HG03439 (cell line): ENCODE results near the gene PAIP2B.
A peak's percentile ranks its signal among the peaks of the same experiment; 100 is the strongest.
"Not testable (repeated sequence)": the region's sequence is repeated elsewhere in the genome, so short reads cannot be mapped to it uniquely, and the experiment has no call there.

Experiments
- ATAC-seq: cut with Tn5 transposase; IDR thresholded peaks from one replicate; pipeline ENCODE4 v1.9.1; 2021; ENCODE audit warnings: mild to moderate bottlenecking, moderate library complexity; ENCODE audit not compliant: unreplicated experiment

Gene PAIP2B, protein sequence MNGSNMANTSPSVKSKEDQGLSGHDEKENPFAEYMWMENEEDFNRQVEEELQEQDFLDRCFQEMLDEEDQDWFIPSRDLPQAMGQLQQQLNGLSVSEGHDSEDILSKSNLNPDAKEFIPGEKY

DNA sequence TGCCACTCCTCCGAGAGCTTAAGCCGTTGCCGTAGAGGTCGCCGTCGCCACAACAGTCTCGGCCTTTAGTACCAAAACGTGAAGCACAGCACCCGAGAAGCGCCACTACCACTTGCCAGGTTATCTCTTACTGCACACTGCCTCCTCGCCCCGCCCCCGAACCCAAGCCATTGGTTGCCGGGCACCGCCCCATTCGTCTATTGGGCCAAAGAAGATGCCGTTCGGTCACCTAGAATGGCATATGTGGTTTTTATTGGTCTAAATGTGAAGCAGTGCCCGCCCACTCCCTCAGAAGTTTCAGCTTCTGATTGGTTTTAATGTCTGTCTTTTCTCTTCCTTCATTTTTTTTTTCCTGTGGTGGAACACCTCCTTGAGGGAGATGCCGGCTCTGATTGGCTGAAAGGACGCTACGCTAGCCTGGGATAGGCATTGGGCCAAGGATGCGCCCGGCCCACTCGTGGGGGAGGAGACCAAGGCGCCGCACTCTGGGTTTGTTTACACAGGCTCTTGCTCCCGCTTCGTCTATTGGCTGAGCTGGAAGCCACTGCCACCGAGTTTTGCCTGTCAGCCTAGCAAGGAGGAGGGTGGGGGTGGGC lies at the start of gene PAIP2B:
Gene PAIP2B, minus strand, starts transcription at position 139 of the 596 bp plus-strand sequence. CDS start 24,514 bp downstream, outside the sequence.
- ATAC-seq = peak; percentile 98

DNA sequence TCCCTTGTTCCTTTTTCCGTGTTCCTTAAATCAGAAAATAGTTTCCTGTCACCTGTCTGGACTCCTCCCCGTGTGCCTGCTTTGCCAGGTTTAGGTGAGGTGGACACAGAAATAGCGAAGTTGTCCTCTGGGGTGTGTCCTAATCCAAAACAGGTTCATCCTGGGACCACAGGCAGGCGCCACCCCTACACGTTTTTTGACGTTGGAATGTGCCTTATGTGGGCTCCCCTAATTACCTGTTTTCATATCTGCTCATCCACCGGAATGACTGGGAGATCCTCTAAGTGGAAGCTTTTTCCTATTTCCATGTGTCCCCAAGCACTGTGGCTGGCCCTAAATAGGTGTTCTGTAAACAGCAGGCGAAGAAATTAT lies 49.0 kb upstream of the PAIP2B start:
- ATAC-seq = no peak

DNA sequence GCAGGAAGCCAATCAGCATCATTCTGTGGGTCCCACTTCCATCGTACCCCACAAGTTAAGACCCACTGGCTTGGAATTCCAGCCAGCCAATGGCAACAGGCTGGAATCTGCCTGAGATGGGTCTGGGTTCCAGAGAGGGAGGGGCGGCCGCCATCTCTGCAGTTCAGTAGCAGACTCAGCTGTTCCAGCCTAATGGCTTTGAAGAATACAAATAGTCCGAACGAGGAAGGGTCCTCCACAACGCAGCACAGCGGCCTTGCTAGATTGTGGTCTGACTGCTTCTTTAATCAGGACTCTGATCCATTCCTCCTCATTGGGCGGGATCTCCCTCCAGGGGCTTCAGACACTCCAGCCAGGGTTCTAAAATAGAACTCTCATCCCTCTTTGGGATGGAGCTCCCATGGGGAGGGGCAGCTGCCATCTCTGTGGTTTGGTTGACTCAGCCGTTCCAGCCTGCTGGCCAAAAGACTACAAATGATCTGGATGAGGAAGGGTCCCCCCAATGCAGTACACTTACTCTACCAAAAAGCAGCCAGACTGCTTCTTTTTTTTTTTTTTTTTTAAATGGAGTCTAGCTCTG lies 42.7 kb upstream of the PAIP2B start:
- no peak for ATAC-seq

DNA sequence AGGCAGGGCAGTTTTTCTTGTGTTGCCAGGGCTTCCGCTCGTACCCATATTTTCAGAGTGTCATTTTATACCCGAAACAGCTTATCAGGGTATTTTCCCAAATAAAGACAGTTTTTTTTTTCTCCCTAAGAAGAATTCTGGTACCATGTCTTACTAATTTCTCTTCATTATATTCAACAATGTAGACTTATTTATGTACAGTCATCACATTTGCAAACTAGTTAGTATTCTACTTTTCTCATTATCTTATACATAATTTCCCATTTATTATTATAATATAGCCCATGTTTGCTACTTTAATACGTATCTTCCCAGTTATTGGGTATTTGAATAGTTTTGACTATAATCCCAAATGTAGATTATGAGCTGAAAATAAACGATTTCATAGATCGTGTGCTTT lies 36.5 kb upstream of the PAIP2B start:
- ATAC-seq = no peak

DNA sequence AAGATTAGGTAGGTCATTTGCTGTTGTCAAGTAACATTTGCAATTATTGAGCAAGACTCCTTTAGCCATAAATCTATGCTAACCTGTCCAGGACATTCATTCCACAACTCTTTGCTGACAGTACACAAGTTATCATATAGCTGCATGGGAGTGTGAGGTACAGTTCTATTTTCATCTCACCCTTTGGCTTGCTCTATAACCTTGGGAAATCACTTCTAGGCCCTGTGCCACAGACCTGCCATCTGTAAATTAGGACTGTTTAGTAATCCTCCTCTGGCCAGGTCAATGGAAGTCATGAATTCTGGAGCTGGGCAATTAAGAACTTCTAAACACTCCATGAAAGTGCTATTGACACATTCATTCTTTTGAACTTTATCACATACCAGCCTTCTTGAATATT lies 34.6 kb upstream of the PAIP2B start:
- no peak for ATAC-seq

DNA sequence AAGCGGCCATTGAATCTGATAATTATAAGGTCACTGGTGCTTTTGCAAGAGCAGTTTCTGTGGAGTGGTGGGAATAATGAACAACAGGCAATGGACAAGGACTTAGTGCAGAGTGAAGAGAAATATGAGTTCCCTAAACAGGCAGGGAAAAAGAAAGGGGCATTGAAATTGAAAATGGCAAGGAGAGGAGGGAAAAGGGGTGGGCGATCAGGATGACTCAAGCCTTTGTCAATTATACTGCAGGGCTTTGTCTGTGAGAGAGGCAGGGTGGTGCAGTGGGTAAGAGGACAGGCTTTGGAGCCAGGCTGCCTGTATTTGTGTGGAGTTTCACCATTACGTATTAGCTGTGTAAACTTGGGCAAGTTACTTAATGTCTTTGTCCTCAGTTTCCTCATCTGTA lies 29.5 kb upstream of the PAIP2B start:
- no peak for ATAC-seq

DNA sequence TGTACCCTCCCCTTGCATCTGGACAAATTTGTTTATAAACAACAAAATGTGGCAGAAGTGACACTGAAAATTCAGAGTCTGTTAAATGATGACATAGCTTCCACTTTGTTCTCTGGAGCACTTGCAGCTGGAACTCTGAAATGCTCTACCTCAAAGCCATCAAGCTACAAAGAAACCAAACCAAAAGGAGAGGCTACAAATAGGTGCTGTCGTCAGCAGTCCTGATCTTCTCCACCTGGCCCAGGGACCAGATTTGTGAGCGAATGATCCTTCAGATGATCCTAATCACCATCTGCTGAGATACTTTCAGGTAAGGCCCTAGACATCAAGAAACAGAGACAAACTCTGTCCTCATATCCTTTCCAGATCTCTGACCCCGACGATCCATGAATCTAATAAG lies 27.9 kb upstream of the PAIP2B start:
- no peak for ATAC-seq

DNA sequence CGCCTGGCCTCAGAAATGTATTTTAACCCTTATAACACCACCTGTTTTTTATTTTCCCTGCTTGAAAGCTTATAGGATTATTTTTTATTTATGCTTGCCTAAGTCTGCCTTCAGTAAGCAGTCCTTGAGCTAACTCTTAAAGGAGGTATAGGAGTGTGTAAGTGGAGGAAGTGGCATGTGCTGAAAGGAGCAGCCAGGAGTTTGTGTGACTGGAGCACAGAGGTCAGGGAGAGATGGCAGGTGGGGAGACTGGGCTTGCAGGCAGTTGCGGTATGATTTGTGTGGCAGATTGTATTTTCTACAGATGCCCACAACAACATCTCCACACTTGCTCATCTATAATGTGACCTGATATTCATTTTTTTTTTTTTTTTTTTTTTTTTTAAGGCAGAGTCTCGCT lies 27.2 kb upstream of the PAIP2B start:
- ATAC-seq = no peak

DNA sequence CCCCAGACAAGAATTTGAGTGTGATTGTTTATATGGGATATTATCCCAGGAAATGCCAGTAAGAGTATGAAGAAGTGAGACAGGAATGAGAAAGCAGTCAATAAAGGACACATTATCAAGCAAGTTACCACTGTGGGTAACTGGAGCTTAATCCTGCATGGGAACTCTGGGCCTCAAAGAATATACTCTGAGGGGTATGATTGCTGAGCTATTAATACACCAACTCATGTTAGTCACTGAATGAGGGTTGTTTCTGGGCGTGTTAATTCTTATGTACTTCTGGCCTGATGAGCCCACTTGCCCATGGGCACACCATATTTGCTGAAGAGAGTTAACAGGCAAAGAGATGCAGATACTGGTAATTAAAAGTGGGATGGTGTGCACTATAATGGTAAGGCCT lies 26.6 kb upstream of the PAIP2B start:
- no peak for ATAC-seq

DNA sequence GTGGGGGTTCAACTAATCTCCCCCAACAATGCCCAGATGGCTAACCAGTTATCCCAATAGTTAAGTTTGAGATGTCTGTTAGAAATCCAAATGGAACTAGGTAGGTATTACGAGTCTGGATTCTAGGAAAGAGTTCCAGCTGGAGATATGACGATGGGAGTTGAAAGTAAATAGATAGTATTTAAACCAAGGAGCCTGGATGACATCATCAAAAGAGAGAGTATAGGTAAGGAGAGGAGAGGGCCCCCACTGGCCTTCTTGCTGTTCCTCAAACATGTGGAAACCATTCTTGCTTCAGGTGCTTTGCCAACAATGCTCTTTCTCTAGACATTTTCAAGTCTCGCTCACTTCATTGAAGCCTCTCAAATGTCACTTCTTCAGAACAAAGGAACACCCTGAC lies 26.0 kb upstream of the PAIP2B start:
- ATAC-seq = no peak

DNA sequence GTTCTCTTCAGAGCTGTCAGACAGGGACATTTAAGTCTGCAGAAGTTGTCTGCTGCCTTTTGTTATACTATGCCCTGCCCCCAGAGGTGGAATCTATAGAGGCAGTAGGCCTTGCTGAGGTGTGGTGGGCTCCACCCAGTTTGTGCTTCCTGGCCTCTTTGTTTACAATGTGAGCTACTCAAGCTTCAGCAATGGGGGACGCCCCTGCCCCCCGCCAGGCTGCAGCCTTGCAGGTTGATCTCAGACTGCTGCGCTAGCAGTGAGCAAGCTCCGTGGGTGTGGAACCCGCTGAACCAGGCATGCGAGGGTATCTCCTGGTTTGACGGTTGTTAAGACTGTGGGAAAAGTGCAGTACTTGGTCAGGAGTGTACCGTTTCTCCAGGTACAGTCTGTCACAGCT lies 24.0 kb upstream of the PAIP2B start:
- no peak for ATAC-seq

DNA sequence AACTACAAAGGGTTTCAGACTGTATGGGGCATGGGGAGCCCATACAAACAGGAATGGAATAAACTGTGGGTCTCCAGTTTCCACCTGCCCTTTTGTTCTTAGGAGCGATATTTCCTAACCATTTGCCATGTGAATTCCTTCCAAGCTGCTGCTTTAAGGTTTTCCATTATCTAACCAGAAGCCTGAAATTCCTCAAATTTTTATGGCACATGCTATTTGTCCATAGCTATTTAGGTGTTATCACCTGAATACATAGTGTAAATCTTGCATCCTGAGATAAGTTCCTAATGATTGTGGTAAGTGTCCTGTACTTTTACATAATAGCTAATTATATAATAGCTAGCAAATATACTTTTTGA lies 17.4 kb upstream of the PAIP2B start:
- no peak for ATAC-seq

DNA sequence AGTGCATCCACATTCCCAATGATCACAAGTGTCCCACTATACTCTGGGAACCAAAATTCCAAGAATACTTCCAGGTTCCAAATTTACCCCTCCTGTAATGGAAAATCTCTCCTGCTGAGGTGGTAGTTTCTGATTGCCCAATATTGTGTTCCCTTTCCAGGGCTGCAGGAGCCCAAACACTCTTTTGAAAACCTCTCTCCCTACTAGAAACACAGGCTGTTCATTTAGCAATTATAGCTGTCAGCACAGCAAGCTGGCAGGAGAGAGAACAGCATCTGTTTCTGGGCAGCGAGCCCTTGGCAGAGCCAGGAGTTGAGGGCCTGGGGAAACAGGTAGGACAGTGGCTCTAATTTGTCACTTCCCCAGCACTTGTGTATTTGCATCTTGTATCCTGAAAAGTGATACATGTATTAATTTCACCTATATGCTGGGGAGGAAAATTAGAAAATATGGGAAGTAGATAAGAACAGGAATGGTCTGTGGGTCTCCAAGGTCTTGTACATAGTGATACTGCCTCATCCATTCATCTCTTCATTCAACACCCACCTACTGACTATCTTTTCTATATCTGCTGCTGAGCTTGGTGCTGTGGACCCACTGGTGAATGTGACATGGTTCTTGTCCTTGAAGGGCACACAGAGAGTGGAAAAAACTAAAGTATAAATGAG lies 16.9 kb upstream of the PAIP2B start:
- ATAC-seq = no peak

DNA sequence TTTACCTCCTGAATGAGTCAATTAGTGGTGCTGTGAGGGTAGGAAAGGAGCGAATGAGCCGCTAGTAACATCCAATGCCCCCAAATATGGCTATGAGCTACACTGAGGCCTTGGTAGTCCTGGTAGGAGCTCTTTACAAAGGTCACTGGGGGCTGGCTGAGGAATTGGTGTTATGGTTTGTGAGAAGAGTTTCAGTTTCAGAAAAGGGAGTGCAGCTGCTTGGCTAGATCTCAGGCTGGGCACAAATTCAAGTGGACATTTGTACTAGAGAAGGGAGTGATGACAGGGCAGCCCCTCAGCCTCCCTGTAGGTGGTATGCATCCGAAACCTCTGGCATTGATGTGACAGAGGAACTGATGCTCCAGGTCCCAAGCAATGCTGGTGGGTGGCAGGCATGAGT lies 13.9 kb upstream of the PAIP2B start:
- ATAC-seq = no peak

DNA sequence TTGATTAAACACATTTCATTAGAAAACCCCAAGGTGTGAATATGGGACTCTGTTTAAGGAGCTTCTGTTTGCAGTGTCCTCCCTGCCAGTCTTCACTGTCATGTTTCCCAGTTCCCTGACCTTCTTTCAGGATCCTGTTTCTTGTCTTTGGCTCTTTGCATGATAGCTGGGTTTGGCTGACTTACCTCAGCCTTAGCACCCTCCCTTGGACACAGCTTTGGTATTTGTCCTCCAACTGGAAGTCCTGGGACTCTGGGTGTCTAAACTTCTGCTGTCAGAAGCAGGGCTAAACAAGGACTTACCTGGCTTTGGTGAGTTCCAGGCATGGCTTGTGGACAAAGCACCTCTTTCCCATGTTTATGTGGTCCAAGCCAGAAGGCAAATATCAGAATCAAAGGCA lies 11.2 kb upstream of the PAIP2B start:
- no peak for ATAC-seq

DNA sequence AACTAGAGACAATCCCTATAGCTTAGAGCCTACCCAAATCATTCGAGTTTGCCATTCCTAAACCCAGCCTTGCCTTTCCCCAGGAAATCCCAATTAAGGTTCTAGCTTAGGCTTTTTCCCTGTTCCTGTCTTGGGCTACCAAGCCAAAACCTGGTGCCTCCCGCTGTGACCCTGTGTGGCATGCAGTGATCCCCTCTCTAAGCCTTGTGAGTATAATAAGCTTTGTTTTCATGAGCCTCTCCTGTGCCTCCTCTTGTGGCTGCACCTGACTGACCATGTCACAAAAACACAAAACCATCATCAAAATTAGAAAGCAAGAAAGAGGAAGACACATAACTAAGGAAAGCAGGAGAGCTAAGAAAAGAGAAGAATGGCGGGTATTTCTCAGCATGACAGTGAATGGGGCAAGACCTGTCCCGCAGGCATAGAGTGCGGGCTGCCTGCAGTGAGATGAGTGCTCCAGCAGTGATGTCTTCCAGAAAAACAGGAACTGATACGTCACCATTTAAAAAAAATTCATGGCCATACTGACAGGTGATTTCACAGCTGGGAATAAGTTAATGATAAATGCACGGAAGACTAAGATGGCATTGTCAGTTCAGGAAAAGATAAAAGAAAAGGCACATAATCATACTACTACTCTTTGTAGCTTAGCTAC lies 9.2 kb upstream of the PAIP2B start:
- no peak for ATAC-seq

DNA sequence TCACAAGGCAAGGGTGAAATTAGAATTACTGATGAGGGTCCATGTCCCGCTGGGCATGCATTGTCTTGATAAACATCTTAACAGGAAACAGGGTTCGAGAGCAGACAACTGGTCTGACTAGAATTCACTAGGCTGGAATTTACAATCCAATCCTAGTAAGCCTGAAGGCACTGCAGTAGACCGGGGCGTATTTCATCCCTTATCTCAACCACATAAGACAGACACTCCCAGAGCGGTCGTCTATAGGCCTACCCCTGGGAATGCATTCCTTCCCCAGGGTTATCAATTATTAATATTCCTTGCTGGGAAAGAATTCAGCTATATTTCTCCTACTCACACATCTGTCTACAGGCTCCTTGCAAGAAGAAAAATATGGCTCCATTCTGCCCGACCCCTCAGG lies 6.2 kb upstream of the PAIP2B start:
- ATAC-seq = not testable (repeated sequence)

DNA sequence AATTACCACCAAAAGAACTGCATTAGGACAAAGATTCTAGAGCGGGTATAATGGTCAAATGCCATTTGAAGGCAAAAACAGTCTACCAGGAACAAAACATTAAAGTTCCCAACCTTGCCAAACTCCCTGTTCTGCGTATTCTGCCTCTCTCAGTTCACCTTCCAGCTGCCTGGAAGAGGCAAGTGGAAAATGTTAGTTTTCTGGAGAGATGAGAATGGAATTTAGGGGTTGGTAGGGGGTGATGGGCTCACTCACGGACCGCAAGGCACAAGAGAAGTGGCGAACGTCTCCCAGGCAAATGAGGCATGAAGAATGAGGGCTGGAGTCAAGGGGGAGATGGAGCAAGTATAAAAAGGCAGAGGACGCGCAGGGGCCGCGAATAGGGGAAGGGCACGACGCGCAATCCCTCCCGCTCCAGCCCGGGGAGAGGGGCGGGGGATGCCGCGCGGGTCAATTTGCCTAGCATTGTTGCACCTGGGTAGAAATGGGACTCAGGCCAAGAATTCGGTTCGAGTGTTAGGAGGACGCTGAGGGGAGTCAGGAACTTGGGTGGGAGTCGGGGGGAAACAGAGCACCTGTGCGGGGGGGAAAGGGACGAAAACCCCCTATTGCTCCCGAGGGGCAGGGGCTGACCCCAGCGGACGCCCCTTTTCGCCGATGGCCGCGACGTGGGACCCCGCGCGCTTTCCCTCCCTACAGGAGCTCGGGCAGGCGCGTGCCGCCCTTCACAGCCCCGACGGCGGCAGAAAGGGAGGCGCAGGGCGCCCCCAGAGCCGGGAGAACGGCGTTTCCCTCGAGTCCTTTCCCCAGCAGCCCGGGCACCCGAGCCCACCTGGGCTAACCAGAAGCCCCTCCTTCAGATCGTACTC lies 573 bp downstream of the PAIP2B start:
- peak; percentile 21 for ATAC-seq

DNA sequence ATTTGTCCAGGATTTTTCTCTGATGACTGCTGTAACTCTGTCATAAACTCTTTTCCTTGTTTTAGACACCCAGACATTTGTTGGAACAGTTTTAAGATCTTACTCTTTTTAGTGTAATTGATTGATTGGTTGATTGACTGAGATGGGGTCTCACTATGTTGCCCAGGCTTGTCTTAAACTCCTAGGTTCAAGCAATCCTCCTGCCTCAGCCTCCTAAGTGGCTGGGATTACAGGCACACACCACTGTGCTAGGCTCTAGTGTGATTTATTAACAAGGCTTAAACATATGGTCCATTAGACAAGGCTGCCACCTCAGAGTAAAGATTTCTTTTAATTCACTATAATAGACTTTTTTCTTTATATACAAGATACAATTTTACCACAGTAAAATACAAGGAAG lies 2.0 kb downstream of the PAIP2B start:
- ATAC-seq = no peak

DNA sequence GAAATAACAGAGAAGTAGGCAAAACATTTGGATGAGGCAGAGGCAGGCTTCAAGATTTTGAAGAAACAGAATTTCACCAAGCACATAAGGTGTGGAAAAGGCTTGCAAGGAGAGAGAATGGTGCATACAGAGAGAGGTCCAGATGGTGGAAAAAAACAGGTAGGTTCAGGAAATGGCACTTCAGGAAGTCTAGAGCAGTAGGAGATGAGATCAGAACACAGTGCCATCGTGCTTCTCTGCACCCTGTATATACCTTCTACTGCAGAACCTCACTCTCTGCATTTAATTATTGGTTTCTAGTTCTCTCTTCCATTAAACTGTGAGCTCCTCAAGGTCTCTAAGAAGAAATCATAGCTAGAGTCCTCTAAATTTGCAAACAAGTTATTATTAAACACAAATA lies 2.4 kb downstream of the PAIP2B start:
- ATAC-seq = no peak

DNA sequence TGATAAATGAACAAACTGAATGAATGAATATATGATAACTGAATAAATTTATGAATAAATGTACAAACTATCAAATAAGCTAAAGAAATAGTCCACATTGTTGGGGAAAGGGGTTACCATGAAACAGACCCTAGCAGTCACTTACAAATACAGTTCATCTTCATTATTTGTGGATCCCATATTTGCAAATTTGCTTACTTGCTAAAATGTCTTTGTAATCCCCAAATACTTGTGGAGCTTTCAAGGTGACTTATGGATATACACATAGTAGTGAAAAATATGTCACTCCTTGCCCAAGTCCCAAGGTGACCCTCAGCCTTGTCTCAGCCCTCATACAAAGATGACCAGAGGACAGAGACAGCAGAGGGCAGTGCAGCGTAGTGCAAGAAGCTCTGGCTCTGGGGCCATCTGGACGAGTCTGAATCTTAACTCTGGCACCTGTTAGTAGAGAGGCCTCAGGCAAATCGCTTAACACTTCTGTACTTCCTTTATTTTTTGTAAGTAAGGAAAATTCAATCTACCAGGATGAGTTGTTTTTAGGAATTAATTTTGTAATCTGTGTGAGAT lies 3.1 kb downstream of the PAIP2B start:
- ATAC-seq = no peak
